K562 (cell line): Measurements from ENCODE around the gene CCDC159. TPM values are rescaled to one million over a fixed set of nuclear protein-coding genes. Genes with fewer than 3 reads are reported as not detected.

ENCODE experiments used
- ELF1 ChIP-seq: fragments of 200-800 bp; sonication (Bioruptor generic); IDR thresholded peaks from 2 replicates; pipeline ENCODE4 v1.6.1; 2016; ENCODE audit warnings: missing genetic modification characterization, missing compliant biosample characterization
- ESRRA ChIP-seq: fragments of 450-650 bp; IDR thresholded peaks from 2 replicates; pipeline ENCODE4 v1.6.1; 2014; ENCODE audit warnings: low read depth, mild to moderate bottlenecking, moderate library complexity, borderline replicate concordance
- FOXA3 ChIP-seq, 2 experiments: fragments of 450-650 bp in 1 of 2; sonication (generic) in 1 of 2; formaldehyde crosslinking; IDR thresholded peaks in 1 of 2; conservative IDR thresholded peaks in 1 of 2; 2 replicates each; pipeline versions ENCODE4 v1.4.0 to v1.8.0; 2020 to 2022; ENCODE audit warnings: mild to moderate bottlenecking in 2 of 2, missing genetic modification reagents in 1 of 2
- GABPB2 ChIP-seq: fragments of 250-450 bp; sonication (Bioruptor Pico); conservative IDR thresholded peaks from 2 replicates; pipeline ENCODE4 v1.5.1; 2021; ENCODE audit warnings: mild to moderate bottlenecking
- GATAD2A ChIP-seq: fragments of 450-650 bp; IDR thresholded peaks from 2 replicates; pipeline ENCODE4 v1.6.1; 2017
- NONO ChIP-seq, 2 experiments: fragments of 200-400 bp in 1 of 2; fragments of 450-650 bp in 1 of 2; formaldehyde crosslinking in 1 of 2; IDR thresholded peaks; 2 replicates each; pipeline ENCODE4 v1.6.1; 2017; ENCODE audit warnings: low read depth in 2 of 2, mild to moderate bottlenecking in 2 of 2, moderate library complexity in 2 of 2, low read length in 1 of 2
- PURB ChIP-seq: sonication (generic); formaldehyde crosslinking; IDR thresholded peaks from 2 replicates; pipeline ENCODE4 v1.9.0; 2021; ENCODE audit warnings: low read depth, mild to moderate bottlenecking, missing genetic modification reagents
- STAT5B ChIP-seq: fragments of 250-450 bp; sonication (Bioruptor Pico); IDR thresholded peaks from 2 replicates; pipeline ENCODE4 v1.8.0; 2021; ENCODE audit warnings: mild to moderate bottlenecking, inconsistent platforms
- ZFP30 ChIP-seq: fragments of 250-450 bp; sonication (Bioruptor Pico); IDR thresholded peaks from 2 replicates; pipeline ENCODE4 v1.8.0; 2022; ENCODE audit warnings: moderate library complexity, mild to moderate bottlenecking, inconsistent platforms, borderline replicate concordance
- ZNF253 ChIP-seq: fragments of 250-450 bp; sonication (Bioruptor Pico); conservative IDR thresholded peaks from 2 replicates; pipeline ENCODE4 v1.6.1; 2021; ENCODE audit warnings: mild to moderate bottlenecking
- polyA plus RNA-seq, 8 experiments: library from polyadenylated mRNA; depleted of rRNA in 4 of 8; stranded (reverse) in 5 of 8; unstranded in 3 of 8; fragments of >200 nt; fragmentation: Nextera tagmentation in 2 of 8; fragmentation: Illumina TruSeq in 1 of 8; extraction: Ambion mirVana in 2 of 8; extraction: Trizol in 1 of 8; gene quantifications; 2 replicates each; pipeline versions ENCODE4 v1.2.1 to v1.2.3, GENCODE V29; 2011 to 2014; ENCODE audit warnings: inconsistent platforms in 1 of 8, missing spikeins in 1 of 8
- total RNA-seq, 7 experiments: library from RNA; depleted of rRNA in 6 of 7; stranded (reverse); fragments of >200 nt in 6 of 7; fragmentation: Illumina TruSeq in 2 of 7; extraction: Trizol in 2 of 7; gene quantifications; 2 replicates each; pipeline versions ENCODE4 v1.2.1 to v1.2.3, GENCODE V29; 2011 to 2021; ENCODE audit warnings: low replicate concordance in 1 of 7
- TF ChIP-seq, protein P1 (sequence below): fragments of 450-650 bp; IDR thresholded peaks from 2 replicates; pipeline ENCODE4 v1.6.1; 2018; ENCODE audit not compliant: partially characterized antibody
- TF ChIP-seq, protein P2 (sequence below), 2 experiments: fragments of 450-650 bp; IDR thresholded peaks; 2 replicates each; pipeline ENCODE4 v1.6.1; 2016; ENCODE audit warnings: mild to moderate bottlenecking in 2 of 2, borderline replicate concordance in 1 of 2, low read depth in 1 of 2, moderate library complexity in 1 of 2
- TF ChIP-seq, protein P3 (sequence below): fragments of 250-450 bp; sonication (Bioruptor Pico); IDR thresholded peaks from 2 replicates; pipeline ENCODE4 v1.8.0; 2022; ENCODE audit warnings: inconsistent platforms

The CCDC159 gene
- total and polyA plus RNA-seq, 9 of the 15 experiments (the other 6 are each of a cell fraction or from before 2014, with no cell fraction given), result 0.68 to 10.1 (median 4.7) TPM

DNA sequence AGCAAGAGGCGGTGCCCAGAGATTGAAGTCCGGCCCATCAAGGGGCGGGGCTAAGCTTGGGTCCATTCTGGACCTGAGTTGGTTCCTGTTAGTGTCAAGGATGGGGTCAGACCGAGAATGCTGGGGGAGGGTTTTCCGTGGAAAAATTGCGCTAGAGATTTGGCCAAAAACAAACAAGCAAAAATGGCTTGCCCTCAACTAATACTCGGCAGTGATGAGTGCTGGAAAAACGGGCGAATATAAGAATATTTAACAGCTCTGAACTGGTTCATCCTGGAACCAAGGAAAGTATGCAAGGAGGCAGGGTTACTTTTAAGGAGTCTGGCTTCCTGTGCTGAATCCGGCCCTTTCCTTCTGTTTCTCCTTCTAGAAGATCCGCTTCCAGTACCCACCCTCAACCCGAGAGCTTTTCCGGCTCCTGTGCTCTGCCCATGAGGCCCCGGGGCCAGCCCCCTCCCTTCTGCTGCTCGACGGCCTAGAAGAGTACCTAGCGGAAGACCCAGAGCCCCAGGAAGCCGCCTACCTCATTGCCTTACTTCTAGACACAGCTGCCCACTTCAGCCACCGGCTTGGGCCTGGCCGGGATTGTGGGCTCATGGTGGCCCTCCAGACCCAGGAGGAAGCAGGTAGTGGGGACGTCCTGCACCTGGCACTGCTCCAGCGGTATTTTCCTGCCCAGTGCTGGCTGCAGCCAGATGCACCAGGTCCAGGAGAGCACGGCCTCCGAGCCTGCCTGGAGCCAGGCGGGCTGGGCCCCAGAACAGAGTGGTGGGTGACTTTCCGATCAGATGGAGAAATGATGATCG is 29.0 kb downstream of the CCDC159 start (continued):
- TF ChIP-seq, protein P1, sequence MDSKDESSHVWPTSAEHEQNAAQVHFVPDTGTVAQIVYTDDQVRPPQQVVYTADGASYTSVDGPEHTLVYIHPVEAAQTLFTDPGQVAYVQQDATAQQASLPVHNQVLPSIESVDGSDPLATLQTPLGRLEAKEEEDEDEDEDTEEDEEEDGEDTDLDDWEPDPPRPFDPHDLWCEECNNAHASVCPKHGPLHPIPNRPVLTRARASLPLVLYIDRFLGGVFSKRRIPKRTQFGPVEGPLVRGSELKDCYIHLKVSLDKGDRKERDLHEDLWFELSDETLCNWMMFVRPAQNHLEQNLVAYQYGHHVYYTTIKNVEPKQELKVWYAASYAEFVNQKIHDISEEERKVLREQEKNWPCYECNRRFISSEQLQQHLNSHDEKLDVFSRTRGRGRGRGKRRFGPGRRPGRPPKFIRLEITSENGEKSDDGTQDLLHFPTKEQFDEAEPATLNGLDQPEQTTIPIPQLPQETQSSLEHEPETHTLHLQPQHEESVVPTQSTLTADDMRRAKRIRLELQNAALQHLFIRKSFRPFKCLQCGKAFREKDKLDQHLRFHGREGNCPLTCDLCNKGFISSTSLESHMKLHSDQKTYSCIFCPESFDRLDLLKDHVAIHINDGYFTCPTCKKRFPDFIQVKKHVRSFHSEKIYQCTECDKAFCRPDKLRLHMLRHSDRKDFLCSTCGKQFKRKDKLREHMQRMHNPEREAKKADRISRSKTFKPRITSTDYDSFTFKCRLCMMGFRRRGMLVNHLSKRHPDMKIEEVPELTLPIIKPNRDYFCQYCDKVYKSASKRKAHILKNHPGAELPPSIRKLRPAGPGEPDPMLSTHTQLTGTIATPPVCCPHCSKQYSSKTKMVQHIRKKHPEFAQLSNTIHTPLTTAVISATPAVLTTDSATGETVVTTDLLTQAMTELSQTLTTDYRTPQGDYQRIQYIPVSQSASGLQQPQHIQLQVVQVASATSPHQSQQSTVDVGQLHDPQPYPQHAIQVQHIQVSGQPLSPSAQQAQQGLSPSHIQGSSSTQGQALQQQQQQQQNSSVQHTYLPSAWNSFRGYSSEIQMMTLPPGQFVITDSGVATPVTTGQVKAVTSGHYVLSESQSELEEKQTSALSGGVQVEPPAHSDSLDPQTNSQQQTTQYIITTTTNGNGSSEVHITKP, result no peak
- TF ChIP-seq, protein P2, sequence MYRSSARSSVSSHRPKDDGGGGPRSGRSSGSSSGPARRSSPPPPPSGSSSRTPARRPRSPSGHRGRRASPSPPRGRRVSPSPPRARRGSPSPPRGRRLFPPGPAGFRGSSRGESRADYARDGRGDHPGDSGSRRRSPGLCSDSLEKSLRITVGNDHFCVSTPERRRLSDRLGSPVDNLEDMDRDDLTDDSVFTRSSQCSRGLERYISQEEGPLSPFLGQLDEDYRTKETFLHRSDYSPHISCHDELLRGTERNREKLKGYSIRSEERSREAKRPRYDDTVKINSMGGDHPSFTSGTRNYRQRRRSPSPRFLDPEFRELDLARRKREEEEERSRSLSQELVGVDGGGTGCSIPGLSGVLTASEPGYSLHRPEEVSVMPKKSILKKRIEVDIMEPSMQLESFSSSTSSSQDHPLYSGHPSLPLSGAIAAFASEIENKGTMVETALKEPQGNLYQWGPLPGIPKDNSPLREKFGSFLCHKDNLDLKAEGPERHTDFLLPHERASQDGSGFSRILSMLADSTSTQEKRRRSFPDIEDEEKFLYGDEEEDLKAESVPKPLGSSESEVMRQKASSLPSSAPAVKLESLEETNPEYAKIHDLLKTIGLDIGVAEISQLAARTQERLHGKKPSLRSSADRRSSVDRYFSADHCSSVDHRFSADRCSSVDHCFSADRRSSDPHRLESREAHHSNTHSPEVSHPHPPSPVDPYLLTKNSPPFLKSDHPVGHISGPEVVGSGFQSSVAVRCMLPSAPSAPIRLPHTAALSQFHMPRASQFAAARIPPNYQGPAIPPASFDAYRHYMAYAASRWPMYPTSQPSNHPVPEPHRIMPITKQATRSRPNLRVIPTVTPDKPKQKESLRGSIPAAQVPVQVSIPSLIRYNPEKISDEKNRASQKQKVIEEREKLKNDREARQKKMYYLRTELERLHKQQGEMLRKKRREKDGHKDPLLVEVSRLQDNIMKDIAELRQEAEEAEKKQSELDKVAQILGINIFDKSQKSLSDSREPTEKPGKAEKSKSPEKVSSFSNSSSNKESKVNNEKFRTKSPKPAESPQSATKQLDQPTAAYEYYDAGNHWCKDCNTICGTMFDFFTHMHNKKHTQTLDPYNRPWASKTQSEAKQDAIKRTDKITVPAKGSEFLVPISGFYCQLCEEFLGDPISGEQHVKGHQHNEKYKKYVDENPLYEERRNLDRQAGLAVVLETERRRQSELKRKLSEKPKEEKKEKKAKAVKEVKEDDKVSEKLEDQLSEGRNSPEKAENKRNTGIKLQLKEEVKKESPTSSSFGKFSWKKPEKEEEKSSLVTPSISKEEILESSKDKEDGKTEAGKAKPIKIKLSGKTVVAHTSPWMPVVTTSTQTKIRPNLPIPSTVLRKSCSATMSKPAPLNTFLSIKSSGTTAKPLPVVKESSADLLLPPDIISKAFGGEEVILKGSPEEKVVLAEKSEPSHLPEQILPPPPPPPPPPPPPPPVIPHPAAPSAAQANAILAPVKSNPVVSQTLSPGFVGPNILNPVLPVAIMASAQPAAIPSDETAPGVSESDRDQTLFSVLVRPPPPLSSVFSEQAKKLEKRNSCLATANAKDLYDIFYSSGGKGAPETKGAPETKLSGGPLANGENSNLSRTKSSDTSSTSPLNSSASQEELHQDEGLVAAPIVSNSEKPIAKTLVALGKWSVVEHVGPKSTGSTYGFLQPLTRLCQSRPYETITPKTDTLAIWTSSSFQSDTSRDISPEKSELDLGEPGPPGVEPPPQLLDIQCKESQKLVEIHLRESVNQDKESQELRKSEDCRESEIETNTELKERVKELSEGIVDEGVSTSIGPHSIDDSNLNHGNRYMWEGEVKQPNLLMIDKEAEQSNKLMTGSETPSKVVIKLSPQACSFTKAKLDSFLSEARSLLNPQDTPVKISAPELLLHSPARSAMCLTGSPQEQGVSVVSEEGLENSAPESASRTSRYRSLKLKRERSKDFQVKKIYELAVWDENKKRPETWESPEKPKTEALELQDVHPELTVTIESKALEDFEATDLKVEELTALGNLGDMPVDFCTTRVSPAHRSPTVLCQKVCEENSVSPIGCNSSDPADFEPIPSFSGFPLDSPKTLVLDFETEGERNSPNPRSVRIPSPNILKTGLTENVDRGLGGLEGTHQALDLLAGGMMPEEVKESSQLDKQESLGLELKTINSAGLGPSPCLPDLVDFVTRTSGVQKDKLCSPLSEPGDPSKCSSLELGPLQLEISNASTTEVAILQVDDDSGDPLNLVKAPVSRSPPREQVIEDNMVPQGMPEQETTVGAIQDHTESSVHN (IDR thresholded peaks at IDR 0.05; ENCODE audit: borderline replicate concordance in 1 of 2, low read depth in 1 of 2), result no peak
- TF ChIP-seq, protein P3, sequence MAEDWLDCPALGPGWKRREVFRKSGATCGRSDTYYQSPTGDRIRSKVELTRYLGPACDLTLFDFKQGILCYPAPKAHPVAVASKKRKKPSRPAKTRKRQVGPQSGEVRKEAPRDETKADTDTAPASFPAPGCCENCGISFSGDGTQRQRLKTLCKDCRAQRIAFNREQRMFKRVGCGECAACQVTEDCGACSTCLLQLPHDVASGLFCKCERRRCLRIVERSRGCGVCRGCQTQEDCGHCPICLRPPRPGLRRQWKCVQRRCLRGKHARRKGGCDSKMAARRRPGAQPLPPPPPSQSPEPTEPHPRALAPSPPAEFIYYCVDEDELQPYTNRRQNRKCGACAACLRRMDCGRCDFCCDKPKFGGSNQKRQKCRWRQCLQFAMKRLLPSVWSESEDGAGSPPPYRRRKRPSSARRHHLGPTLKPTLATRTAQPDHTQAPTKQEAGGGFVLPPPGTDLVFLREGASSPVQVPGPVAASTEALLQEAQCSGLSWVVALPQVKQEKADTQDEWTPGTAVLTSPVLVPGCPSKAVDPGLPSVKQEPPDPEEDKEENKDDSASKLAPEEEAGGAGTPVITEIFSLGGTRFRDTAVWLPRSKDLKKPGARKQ, result no peak
- TF ChIP-seq ZFP30 (no peak), ELF1 (peak; percentile 23; the same call in 1 of the 2 replicates), NONO (IDR thresholded peaks at IDR 0.05; ENCODE audit: low read depth in 2 of 2, low read length in 1 of 2) (no peak), FOXA3 (CRISPR knock-in tag; conservative IDR thresholded peaks at IDR 0.05 in 1 of 2, IDR thresholded peaks at IDR 0.05 in 1 of 2) (peak in 1 of 2 experiments; percentile 42; a peak in 1 of 4 replicates), ESRRA (no peak), GATAD2A (no peak), ZNF253 (CRISPR knock-in tag) (no peak), PURB (CRISPR knock-in tag) (no peak), GABPB2 (CRISPR knock-in tag) (no peak), STAT5B (CRISPR knock-in tag) (no peak)
